Measurements from ENCODE around the gene RAB11FIP3. TPM values are rescaled to one million over a fixed set of nuclear protein-coding genes. Genes with fewer than 3 reads are reported as not detected.

RAB11FIP3 gene
- total and polyA plus RNA-seq, 2 of the 13 experiments (the other 11 are each of a cell fraction or from before 2014, with no cell fraction given): 34.3 to 57.6 TPM

GRCh38 chr16:425082-425718 lies at the start of gene RAB11FIP3 (continued):
- TF ChIP-seq STAT6 (CRISPR knock-in tag; IDR thresholded peaks at IDR 0.05; ENCODE audit: borderline replicate concordance) (no peak), SUZ12 (IDR thresholded peaks at IDR 0.05; ENCODE audit: low read depth, low read length) (no peak), ZNF777 (CRISPR knock-in tag; IDR thresholded peaks at IDR 0.05) (peak; percentile 84), ZNF567 (CRISPR knock-in tag; IDR thresholded peaks at IDR 0.05; ENCODE audit: borderline replicate concordance) (peak; percentile 95; the same call in 1 of the 2 replicates), RBAK (CRISPR knock-in tag; IDR thresholded peaks at IDR 0.05) (no peak), DR1 (CRISPR knock-in tag; IDR thresholded peaks at IDR 0.05) (peak; percentile 72), ZNF121 (CRISPR knock-in tag; IDR thresholded peaks at IDR 0.05) (peak; percentile 71), ZFYVE20 (CRISPR knock-in tag; IDR thresholded peaks at IDR 0.05; ENCODE audit: borderline replicate concordance, low read depth) (no peak), NFKBIZ (CRISPR knock-in tag; IDR thresholded peaks at IDR 0.05) (no peak), CSRNP1 (CRISPR knock-in tag; IDR thresholded peaks at IDR 0.05) (no peak), SOX6 (IDR thresholded peaks at IDR 0.05) (no peak), SOX6 (CRISPR knock-in tag; IDR thresholded peaks at IDR 0.05) (no peak; the same call in 1 of the 2 replicates), ZBTB7B (CRISPR knock-in tag; IDR thresholded peaks at IDR 0.05) (peak; percentile 70), ZNF232 (CRISPR knock-in tag; IDR thresholded peaks at IDR 0.05; ENCODE audit: borderline replicate concordance) (no peak), CENPT (CRISPR knock-in tag; IDR thresholded peaks at IDR 0.05; ENCODE audit: low read depth) (no peak), YY1 (IDR thresholded peaks at IDR 0.05; ENCODE audit: insufficient read depth, insufficient replicate concordance, low read depth, low read length) (no peak), ZNF550 (CRISPR knock-in tag; IDR thresholded peaks at IDR 0.05; ENCODE audit: borderline replicate concordance) (peak; percentile 79; the same call in 1 of the 2 replicates), ZNF260 (CRISPR knock-in tag; IDR thresholded peaks at IDR 0.05; ENCODE audit: borderline replicate concordance, low read depth) (no peak), USF2 (IDR thresholded peaks at IDR 0.05; ENCODE audit: low read depth, low read length) (no peak), USF2 (CRISPR knock-in tag; IDR thresholded peaks at IDR 0.05; ENCODE audit: borderline replicate concordance) (no peak), EHMT2 (IDR thresholded peaks at IDR 0.05; ENCODE audit: borderline replicate concordance, low read depth, low read length) (no peak), CBX2 (IDR thresholded peaks at IDR 0.05; ENCODE audit: low read depth, low read length) (no peak), CBX2 (CRISPR knock-in tag; IDR thresholded peaks at IDR 0.05; ENCODE audit: low read depth) (no peak)
- TF ChIP-seq, protein P1, sequence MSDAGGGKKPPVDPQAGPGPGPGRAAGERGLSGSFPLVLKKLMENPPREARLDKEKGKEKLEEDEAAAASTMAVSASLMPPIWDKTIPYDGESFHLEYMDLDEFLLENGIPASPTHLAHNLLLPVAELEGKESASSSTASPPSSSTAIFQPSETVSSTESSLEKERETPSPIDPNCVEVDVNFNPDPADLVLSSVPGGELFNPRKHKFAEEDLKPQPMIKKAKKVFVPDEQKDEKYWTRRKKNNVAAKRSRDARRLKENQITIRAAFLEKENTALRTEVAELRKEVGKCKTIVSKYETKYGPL (CRISPR knock-in tag; IDR thresholded peaks at IDR 0.05): no peak
